Activated CD4-positive, alpha-beta T cell treated with anti-CD3 and anti-CD28 coated beads, Interleukin-2, amount 10 ng/mL, durations not matched to agents 24 days and 14 days (primary cell): ENCODE data around the gene PSMC2. TPM values are rescaled to one million over a fixed set of nuclear protein-coding genes. Genes with fewer than 3 reads are reported as not detected.
"Not testable (repeated sequence)": the region's sequence is repeated elsewhere in the genome, so short reads cannot be mapped to it uniquely, and the experiment has no call there.

Experiments
- DNase-seq: peaks from one replicate; pipeline ENCODE4 v3.0.0; 2022
- H3K27ac Mint-ChIP-seq: one replicate; pipeline ENCODE4 v1.8.0; 2022; ENCODE audit warnings: mild to moderate bottlenecking, mixed read lengths
- H3K27me3 Mint-ChIP-seq: one replicate; pipeline ENCODE4 v1.8.0; 2022; ENCODE audit warnings: mixed read lengths
- H3K36me3 Mint-ChIP-seq: one replicate; pipeline ENCODE4 v1.8.0; 2022; ENCODE audit warnings: low read depth, mild to moderate bottlenecking, mixed read lengths
- H3K4me1 Mint-ChIP-seq: one replicate; pipeline ENCODE4 v1.8.0; 2021; ENCODE audit warnings: mixed read lengths
- H3K4me3 Mint-ChIP-seq: one replicate; pipeline ENCODE4 v1.8.0; 2022; ENCODE audit warnings: mild to moderate bottlenecking, moderate library complexity, mixed read lengths
- H3K9me3 Mint-ChIP-seq: one replicate; pipeline ENCODE4 v1.8.0; 2021; ENCODE audit warnings: mixed read lengths
- intact Hi-C: fragments of 100-400 bp; cut with micrococcal nuclease; formaldehyde crosslinking; loops from one replicate; pipeline ENCODE4 v1.15.1; 2023
- total RNA-seq: library from RNA; stranded (reverse); gene quantifications from 2 replicates; pipeline ENCODE4 v1.2.3, GENCODE V29; 2022

PSMC2 gene
- total RNA-seq, 1 donor from 2014 or later: 227 TPM

DNA sequence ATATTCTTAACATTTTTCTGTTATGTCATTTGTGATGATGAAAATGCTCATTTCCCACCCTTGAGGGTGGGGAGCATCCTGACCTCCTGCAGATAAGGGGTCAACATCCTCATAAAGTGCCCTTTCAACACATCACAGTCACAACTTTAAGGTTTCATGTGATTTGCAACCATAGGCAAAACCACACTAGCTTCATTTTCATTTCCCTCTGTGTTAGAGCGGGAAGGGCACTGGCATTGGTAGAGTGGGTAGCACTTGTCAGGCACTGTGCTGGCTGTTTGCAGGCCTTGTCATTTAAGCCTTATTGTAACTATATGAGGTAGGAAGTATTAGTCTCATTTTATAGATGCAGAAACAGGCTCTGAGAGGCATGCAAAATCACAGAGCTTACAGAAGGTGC is 39.8 kb downstream of the PSMC2 start:
- Mint-ChIP-seq H3K27me3 (peaks cover 8% of the 10 kb centered on the region), H3K36me3 (no peaks in the 10 kb centered on the region), H3K27ac (no peak overlapping the region), H3K4me3 (no peak overlapping the region), H3K4me1 (no peaks in the 10 kb centered on the region), H3K9me3 (no peaks in the 10 kb centered on the region)
- intact Hi-C loops: no loop called here
- no peak for DNase-seq

DNA sequence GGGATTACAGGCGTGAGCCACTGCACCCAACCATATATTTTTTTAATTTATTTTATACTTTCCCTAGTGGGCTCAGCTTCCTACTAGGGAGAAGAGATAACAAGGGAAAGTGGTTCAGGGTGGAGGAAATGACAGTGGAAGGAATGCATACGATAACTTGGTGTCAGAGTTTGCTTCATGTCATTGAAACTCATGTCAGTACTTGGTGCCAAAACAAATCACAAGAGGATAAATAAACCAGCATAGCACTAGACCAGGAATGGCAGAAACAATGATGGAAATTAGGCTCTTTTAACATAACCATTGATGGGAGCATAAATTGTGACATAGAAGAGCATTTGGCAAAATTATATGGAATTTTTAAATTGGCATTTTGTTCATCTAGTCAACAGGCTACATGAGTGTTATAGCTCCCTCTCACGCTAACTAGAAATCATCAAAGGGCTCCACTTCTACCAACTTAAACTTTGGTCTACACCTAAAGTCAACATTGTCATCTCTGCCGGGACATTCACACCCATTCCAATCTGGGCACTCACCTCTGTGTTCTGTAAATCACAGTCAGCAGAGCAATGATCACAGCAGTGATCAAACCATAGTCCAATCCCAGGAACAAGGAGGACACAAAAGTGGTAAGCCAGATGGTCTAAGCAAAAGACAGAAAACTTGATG is 41.2 kb downstream of the PSMC2 start:
- Mint-ChIP-seq H3K27me3 (peaks cover 8% of the 10 kb centered on the region), H3K27ac (no peak overlapping the region), H3K9me3 (no peaks in the 10 kb centered on the region), H3K4me1 (no peaks in the 10 kb centered on the region), H3K4me3 (no peak overlapping the region), H3K36me3 (no peaks in the 10 kb centered on the region)
- DNase-seq: no peak
- intact Hi-C loops: no loop called here

DNA sequence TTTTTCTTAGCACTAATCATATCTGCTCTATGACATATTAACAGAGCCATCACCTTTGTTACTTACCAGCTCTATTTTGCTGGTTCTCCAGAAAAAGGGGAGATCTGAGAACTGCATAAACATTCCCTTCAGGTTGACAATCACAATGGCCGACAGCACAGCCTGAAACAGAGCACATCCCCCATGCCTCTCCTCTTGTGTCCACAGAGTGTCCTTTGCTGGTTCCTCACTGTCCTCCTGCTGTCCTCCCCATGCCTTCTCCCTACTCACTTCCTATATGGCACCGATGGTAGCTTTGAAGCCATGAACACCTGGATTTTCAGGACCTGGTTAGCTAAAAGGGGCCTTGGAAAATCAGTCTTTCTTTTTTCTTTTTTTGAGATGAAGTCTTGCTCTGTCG is 41.8 kb downstream of the PSMC2 start:
- no peaks in the 10 kb centered on the region for H3K4me1 Mint-ChIP-seq
- H3K36me3 Mint-ChIP-seq: no peaks in the 10 kb centered on the region
- intact Hi-C loops: no loop called here
- peaks cover 8% of the 10 kb centered on the region for H3K27me3 Mint-ChIP-seq
- H3K27ac Mint-ChIP-seq: no peak overlapping the region
- DNase-seq: no peak
- no peak overlapping the region for H3K4me3 Mint-ChIP-seq
- H3K9me3 Mint-ChIP-seq: no peaks in the 10 kb centered on the region

DNA sequence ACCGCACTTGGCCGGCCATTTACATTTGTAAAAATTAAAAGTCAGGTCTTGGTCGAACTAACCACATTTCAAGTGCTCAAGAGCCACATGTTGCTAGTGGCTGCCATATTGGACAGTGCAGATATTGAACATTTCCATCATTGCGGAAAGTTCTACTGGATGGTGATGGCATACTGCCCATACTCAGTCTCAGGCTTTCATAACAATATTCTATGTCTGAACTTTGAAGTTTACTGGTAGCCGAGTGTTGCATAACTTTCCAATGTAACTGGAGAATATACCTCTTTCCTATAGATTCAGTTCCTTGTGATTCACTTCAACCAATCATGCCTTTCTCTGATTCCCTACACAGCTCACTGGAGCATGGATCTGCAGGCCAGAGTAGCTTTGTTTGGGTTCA is 43.7 kb downstream of the PSMC2 start:
- intact Hi-C loops: no loop called here
- Mint-ChIP-seq H3K27me3 (peaks cover 8% of the 10 kb centered on the region), H3K4me1 (no peaks in the 10 kb centered on the region), H3K9me3 (no peaks in the 10 kb centered on the region), H3K4me3 (no peak overlapping the region), H3K27ac (no peak overlapping the region), H3K36me3 (no peaks in the 10 kb centered on the region)
- no peak for DNase-seq

DNA sequence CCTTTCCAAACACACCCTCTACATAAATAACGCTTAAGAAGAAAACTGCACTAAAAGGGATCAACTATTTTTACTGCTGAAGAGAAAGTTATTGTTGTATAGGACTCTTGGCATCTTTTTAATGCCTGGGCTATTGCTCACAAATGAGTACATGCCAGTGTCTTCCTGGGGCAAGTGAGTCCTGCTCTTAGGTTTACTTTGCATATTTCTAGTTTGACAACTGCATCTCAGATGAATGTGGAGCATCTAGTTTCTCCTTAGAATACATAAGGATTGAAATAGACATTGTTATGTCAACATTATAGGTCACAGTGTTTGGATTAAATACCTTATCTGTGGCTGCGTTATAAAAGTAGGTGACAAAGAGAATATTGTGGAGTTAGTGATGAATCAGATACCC is 44.5 kb downstream of the PSMC2 start:
- no peaks in the 10 kb centered on the region for H3K4me1 Mint-ChIP-seq
- no peak overlapping the region for H3K4me3 Mint-ChIP-seq
- H3K27me3 Mint-ChIP-seq: peaks cover 12% of the 10 kb centered on the region
- intact Hi-C loops: no loop called here
- H3K36me3 Mint-ChIP-seq: no peaks in the 10 kb centered on the region
- no peak for DNase-seq
- H3K9me3 Mint-ChIP-seq: no peaks in the 10 kb centered on the region
- H3K27ac Mint-ChIP-seq: no peak overlapping the region

DNA sequence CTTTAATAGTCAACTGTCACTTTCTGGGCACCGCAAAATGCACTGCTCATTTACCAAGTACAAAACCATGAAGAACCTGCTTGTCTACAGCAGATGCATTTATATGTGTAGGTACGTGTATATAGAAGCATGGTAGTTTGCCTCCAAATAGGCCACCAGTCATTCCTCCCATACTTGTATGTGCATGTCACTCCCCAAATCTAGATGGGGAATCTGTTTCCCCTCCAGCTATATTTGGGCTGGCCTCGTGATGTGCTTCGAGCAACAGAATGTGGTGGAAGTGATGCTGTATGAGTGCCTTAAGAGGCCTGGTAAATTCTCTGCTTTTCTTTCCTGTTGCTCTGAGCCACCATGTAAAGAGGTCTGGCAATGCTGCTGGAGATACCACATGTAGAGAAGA is 47.1 kb downstream of the PSMC2 start:
- H3K36me3 Mint-ChIP-seq: no peaks in the 10 kb centered on the region
- intact Hi-C loops: no loop called here
- no peaks in the 10 kb centered on the region for H3K4me1 Mint-ChIP-seq
- peaks cover 6% of the 10 kb centered on the region for H3K27me3 Mint-ChIP-seq
- H3K27ac Mint-ChIP-seq: no peak overlapping the region
- H3K4me3 Mint-ChIP-seq: no peak overlapping the region
- DNase-seq: no peak
- no peaks in the 10 kb centered on the region for H3K9me3 Mint-ChIP-seq

DNA sequence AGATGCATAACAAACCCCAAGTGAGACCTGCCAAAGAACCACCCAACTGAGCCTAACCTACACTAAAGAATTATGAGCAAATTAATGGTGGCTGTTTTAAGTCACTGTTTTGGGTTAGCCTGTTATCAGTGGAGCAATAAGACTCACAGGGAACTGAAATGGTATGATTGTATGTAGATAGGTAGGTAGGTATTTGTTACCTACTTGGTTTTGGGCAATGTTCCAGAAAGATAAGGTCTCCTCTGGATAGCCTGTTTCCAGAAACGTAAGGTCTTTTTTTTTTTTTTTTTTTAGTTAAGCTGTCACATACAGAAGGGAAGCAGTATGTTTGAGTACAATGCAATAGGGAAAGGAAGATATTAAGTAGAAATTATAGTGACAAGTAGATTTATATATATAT is 47.6 kb downstream of the PSMC2 start:
- H3K4me3 Mint-ChIP-seq: no peak overlapping the region
- no peak overlapping the region for H3K27ac Mint-ChIP-seq
- intact Hi-C loops: no loop called here
- H3K4me1 Mint-ChIP-seq: no peaks in the 10 kb centered on the region
- peaks cover 6% of the 10 kb centered on the region for H3K27me3 Mint-ChIP-seq
- no peaks in the 10 kb centered on the region for H3K36me3 Mint-ChIP-seq
- H3K9me3 Mint-ChIP-seq: no peaks in the 10 kb centered on the region
- DNase-seq: no peak

DNA sequence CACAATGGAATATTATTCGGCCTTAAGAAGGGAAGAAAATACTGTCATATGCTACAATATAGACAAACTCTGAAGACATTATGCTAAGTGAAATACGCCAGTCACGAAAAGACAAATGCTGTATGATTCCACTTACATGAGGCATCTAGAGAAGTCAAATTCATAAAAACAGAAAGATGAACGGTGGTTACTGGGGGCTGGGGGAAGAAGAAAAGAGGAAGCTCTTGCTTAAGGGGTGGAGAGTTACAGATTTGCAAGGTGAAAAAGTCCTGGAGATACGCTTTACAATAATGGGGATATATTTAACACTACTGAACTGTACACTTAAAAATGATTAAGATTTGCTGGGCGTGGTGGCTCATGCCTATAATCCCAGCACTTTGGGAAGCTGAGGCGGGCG is 49.0 kb downstream of the PSMC2 start:
- Mint-ChIP-seq H3K27ac (no peak overlapping the region), H3K36me3 (no peaks in the 10 kb centered on the region), H3K4me3 (no peak overlapping the region), H3K9me3 (no peaks in the 10 kb centered on the region), H3K27me3 (peaks cover 9% of the 10 kb centered on the region), H3K4me1 (no peaks in the 10 kb centered on the region)
- DNase-seq: no peak
- intact Hi-C loops: no loop called here

DNA sequence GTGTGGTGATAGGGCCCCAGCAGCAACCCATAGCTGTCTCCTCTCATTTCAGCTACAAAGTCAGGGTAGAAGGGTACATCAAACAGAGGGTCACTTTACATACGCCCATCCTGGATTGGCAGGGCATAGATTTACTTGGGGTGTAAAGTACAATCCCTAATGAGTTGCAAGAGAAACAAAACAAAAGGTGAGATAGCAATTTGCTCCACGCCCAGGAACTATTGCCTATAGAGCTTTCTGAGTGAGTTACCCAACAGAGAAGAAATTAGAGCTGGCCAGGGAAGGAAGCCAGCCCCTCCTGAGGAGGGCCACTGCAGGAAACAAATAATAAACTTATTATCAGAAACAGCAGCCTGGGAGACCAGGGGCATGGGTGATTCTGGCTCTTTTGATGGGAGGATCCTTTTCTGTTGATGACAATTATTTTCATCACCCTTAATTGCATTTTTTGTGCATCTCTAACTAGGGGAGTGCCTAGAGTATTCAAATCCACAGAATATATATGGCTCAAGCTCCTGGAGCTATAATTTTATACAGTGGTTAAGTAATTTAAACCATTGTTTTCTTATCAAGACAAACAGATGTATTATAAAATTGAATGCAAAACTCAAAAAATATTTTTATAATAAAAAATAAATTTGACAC is 51.2 kb downstream of the PSMC2 start:
- no peaks in the 10 kb centered on the region for H3K4me1 Mint-ChIP-seq
- intact Hi-C loops: no loop called here

DNA sequence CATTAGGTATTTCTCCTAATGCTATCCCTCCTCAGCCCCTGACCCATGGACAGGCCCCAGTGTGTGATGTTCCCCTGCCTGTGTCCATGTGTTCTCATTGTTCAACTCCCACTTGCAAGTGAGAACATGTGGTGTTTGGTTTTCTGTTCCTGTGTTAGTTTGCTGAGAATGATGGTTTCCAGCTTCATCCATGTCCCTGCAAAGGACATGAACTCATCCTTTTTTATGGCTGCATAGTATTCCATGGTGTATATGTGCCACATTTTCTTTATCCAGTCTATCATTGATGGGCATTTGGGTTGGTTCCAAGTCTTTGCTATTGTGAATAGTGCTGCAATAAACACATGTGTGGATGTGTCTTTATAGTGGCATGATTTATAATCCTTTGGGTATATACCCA is 52.2 kb downstream of the PSMC2 start:
- H3K4me3 Mint-ChIP-seq, H3K27ac Mint-ChIP-seq, H3K9me3 Mint-ChIP-seq, H3K36me3 Mint-ChIP-seq, H3K4me1 Mint-ChIP-seq, intact Hi-C loops, DNase-seq: not testable (repeated sequence)
- H3K27me3 Mint-ChIP-seq: peaks cover 27% of the 10 kb centered on the region

More for the DNA sequence above, 51.2 kb downstream of the PSMC2 start:
- no peaks in the 10 kb centered on the region for H3K36me3 Mint-ChIP-seq
- no peak overlapping the region for H3K4me3 Mint-ChIP-seq
- peaks cover 21% of the 10 kb centered on the region for H3K27me3 Mint-ChIP-seq
- H3K9me3 Mint-ChIP-seq: no peaks in the 10 kb centered on the region
- DNase-seq: no peak
- no peak overlapping the region for H3K27ac Mint-ChIP-seq

DNA sequence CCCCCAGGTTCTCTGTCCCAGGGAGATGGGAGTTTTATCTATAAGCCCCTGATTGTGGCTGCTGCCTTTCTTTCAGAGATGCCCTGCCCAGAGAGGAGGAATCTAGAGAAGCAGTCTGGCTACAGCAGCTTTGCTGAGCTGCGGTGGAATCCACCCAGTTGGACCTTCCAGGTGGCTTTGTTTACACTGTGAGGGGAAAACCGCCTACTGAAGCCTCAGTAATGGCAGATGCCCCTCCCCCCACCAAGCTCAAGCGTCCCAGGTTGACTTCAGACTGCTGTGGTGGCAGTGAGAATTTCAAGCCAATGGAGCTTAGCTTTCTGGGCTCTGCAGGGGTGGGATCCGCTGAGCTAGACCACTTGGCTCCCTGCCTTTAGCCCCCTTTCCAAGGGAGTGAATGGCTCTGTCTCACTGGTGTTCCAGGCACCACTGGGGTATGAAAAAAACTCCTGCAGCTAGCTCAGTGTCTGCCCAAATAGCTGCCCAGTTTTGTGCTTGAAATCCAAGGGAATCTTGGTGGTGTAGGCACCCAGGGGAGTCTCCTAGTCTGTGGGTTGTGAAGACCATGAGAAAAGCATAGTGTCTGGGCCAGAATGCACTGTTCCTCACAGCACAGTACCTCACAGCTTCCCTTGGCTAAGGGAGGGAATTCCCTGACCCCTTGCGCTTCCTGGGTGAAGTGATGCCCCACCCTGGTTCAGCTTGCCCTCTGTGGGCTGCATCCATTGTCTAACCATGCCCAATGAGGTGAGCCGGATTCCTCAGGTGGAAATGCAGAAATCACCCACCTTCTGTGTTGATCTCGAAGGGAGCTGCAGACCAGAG is 58.6 kb downstream of the PSMC2 start:
- not testable (repeated sequence) for H3K36me3 Mint-ChIP-seq, H3K4me3 Mint-ChIP-seq, H3K9me3 Mint-ChIP-seq, H3K27ac Mint-ChIP-seq, H3K4me1 Mint-ChIP-seq, DNase-seq
- H3K27me3 Mint-ChIP-seq: peaks cover 34% of the 10 kb centered on the region
- intact Hi-C loops: loop anchor here (5.0 kb wide), 1 partner anchor 64 kb away; the partner anchor contains the start of gene DNAJC2

DNA sequence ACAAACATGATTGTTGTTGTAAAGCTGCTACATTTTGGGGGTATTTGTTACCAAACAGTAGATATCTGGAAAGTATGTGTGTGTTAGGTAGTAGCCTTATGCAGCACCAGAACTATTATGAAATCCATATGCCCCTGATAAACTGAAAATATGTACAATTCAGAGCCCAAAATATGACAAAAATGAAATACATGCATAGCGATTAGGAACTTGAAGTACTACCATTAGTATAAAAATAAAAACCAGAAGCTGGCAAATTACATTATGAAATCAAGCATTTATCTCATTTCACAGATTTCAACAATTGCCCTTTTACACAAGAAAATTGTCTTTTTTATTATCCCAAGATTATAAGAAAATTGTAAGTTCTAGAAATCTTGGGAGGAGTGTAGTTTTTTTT is 64.7 kb downstream of the PSMC2 start:
- H3K4me3 Mint-ChIP-seq: no peak overlapping the region
- no peaks in the 10 kb centered on the region for H3K4me1 Mint-ChIP-seq
- intact Hi-C loops: no loop called here
- DNase-seq: no peak
- H3K27me3 Mint-ChIP-seq: peaks cover 21% of the 10 kb centered on the region
- H3K36me3 Mint-ChIP-seq: no peaks in the 10 kb centered on the region
- no peaks in the 10 kb centered on the region for H3K9me3 Mint-ChIP-seq
- H3K27ac Mint-ChIP-seq: no peak overlapping the region

DNA sequence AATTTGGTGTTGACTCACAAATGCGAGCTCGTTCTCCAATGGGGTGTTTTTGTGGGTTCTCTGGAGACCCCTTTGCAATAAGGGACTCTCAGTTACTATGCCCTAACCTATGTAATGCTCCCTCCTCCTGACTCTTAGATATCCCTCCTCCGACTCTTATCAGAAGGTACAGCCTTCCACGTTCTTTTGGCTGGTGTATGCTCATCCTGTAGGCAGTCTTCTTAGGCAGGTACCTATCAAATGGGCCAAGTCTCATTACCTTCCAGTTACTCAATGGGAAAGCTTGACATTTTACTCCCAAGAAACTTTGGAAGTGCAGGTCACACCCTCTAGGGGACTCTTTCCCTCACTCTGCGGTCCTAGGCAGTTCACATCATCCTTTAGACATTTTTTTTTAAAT is 66.0 kb downstream of the PSMC2 start:
- no peak overlapping the region for H3K4me3 Mint-ChIP-seq
- intact Hi-C loops: no loop called here
- no peaks in the 10 kb centered on the region for H3K36me3 Mint-ChIP-seq

DNA sequence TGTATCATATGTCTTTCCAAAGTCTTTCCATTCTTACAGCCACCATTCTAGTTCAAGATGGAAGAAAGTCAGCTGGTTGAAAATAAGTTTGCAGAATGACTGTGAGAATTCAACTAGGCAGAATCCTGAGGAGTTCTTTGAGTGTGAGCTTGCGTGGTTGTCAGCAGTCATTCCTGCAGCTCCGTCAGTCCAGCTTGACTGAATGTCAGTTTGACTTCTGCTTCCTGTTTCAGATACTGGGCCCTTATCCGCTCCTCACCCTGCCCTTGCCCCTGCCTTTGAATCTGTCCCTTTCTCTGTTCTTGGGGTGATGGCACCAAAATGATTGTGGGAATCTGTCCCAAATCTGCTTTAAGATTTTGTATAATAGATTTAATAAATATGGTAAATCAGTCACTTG is 70.8 kb downstream of the PSMC2 start:
- intact Hi-C loops: no loop called here
- peaks cover 24% of the 10 kb centered on the region for H3K27me3 Mint-ChIP-seq
- no peaks in the 10 kb centered on the region for H3K36me3 Mint-ChIP-seq
- no peaks in the 10 kb centered on the region for H3K9me3 Mint-ChIP-seq
- no peak for DNase-seq
- no peaks in the 10 kb centered on the region for H3K4me1 Mint-ChIP-seq
- H3K27ac Mint-ChIP-seq: no peak overlapping the region
- no peak overlapping the region for H3K4me3 Mint-ChIP-seq

More for the DNA sequence above, 66.0 kb downstream of the PSMC2 start:
- Mint-ChIP-seq H3K9me3 (no peaks in the 10 kb centered on the region), H3K27ac (no peak overlapping the region), H3K27me3 (peaks cover 25% of the 10 kb centered on the region), H3K4me1 (no peaks in the 10 kb centered on the region)
- no peak for DNase-seq
